ENCODE data around the gene WDR82. TPM values are rescaled to one million over a fixed set of nuclear protein-coding genes. Genes with fewer than 3 reads are reported as not detected.

WDR82 gene
- total and polyA plus RNA-seq, 10 of the 15 experiments (the other 5 are each of a cell fraction or from before 2014, with no cell fraction given), result 10.1 to 82.4 (median 48.7) TPM

- H3K27me3 ChIP-seq (replicated peaks in 1 of 2; ENCODE audit: control insufficient read depth in 2 of 2, insufficient read depth in 2 of 2, low read length in 1 of 2), result no peaks in the 10 kb centered on the region
- intact Hi-C loops (cut with micrococcal nuclease; ENCODE audit: unreplicated experiment), result no loop called here
- H3K79me2 ChIP-seq (ENCODE audit: control insufficient read depth, insufficient read depth, low read length), result peaks cover 24% of the 10 kb centered on the region
- no TSS peak for BruUV-seq (replicated peaks)
- TF ChIP-seq KLF5 (IDR thresholded peaks at IDR 0.05; ENCODE audit: partially characterized antibody) (no peak), STAT1 (conservative IDR thresholded peaks at IDR 0.05) (no peak), IKZF2 (IDR thresholded peaks at IDR 0.05) (no peak), ZBTB4 (CRISPR knock-in tag; IDR thresholded peaks at IDR 0.05) (no peak), SRF (IDR thresholded peaks at IDR 0.05; ENCODE audit: low read depth in 2 of 2, low read length in 2 of 2) (no peak), ZNF207 (IDR thresholded peaks at IDR 0.05; ENCODE audit: borderline replicate concordance) (no peak), IKZF1 (conservative IDR thresholded peaks at IDR 0.05) (no peak), ZBED1 (IDR thresholded peaks at IDR 0.05; ENCODE audit: borderline replicate concordance) (no peak), ZNF24 (IDR thresholded peaks at IDR 0.05) (no peak), BRCA1 (IDR thresholded peaks at IDR 0.05; ENCODE audit: low read depth, low read length) (no peak), MEF2A (IDR thresholded peaks at IDR 0.05; ENCODE audit: insufficient read depth, low read depth, low read length) (no peak), ESRRA (IDR thresholded peaks at IDR 0.05; ENCODE audit: low read length) (no peak), GABPA (IDR thresholded peaks at IDR 0.05; ENCODE audit: low read depth) (no peak), ZNF274 (IDR thresholded peaks at IDR 0.05; ENCODE audit: insufficient read depth, insufficient read length) (no peak), NFIC (IDR thresholded peaks at IDR 0.05; ENCODE audit: low read depth, low read length) (no peak)
- ChIA-PET RAD21 (ENCODE audit: unreplicated experiment) (interaction anchor here (0.7 to 3.9 kb wide), 6 partner anchors 42 to 229 kb away, joined by 3 to 18 read pairs (median 4); no protein-coding TSS in a partner anchor), SMC1A (ENCODE audit: uncharacterized antibody, unreplicated experiment) (interaction anchor here (0.6 to 2.0 kb wide), 8 partner anchors 7 to 80 kb away, joined by 3 to 8 read pairs (median 3); partner anchors contain the start of gene TLR9), POLR2A (interaction anchor here (0.7 to 8.7 kb wide), 5 partner anchors 31 to 216 kb away, joined by 3 to 60 read pairs (median 4); no protein-coding TSS in a partner anchor), CTCF (interaction anchor here (0.8 to 8.7 kb wide), 8 partner anchors 9 to 229 kb away, joined by 3 to 87 read pairs (median 4); partner anchors contain the start of genes PPM1M and TLR9)
- WGBS (ENCODE audit: insufficient coverage, insufficient replicate concordance, low lambda C conversion rate, missing lambda C conversion rate), result 60% methylated on average over 8 of the region's 8 CpGs
- in situ Hi-C loops (cut with MboI), result no loop called here
- ATAC-seq (no peak), DNase-seq (ENCODE audit: low read depth, low spot score) (no peak), FAIRE-seq (no peak)
- no peaks in the 10 kb centered on the region; the same call in 1 of the 2 replicates for H3K4me1 ChIP-seq (ENCODE audit: control insufficient read depth, insufficient read depth, low read length)
- H3K36me3 ChIP-seq (ENCODE audit: control insufficient read depth in 2 of 2, insufficient read depth in 2 of 2, low read length in 1 of 2), result no peaks in the 10 kb centered on the region
- no peak overlapping the region for H3K4me3 ChIP-seq
- no peaks in the 10 kb centered on the region for H3K9me3 ChIP-seq (replicated peaks; ENCODE audit: control insufficient read depth, insufficient read depth, low read length)
- H3K27ac ChIP-seq (ENCODE audit: control insufficient read depth, insufficient read depth), result no peak overlapping the region
- peak overlapping the region; percentile 26; the same call in 1 of the 2 replicates for H2AFZ ChIP-seq (ENCODE audit: control insufficient read depth, low read depth, low read length)
- H4K20me1 ChIP-seq (ENCODE audit: control insufficient read depth, insufficient read depth), result no peaks in the 10 kb centered on the region
- no peak overlapping the region for H3K4me2 ChIP-seq (ENCODE audit: control insufficient read depth, insufficient read depth)
- H3K9ac ChIP-seq (ENCODE audit: control insufficient read depth, insufficient read depth, low read length), result no peak overlapping the region
Measured at GRCh38 chr3:52281981-52282801, 3.7 kb upstream of the WDR82 start.
